PC-9 (cell line): ENCODE results near the gene KLHL17. TPM values are rescaled to one million over a fixed set of nuclear protein-coding genes. Genes with fewer than 3 reads are reported as not detected.

Experiments used
- BruUV-seq: library from RNA; stranded (reverse); fragments of 400-500 nt; replicated peaks from 2 replicates; lab custom pipeline; 2021; lab: Mats Ljungman, UMichigan
- CTCF ChIA-PET: fragments of 300-600 bp; sonication (Branson Sonifier 250); formaldehyde crosslinking; loops from one replicate; lab custom pipeline; 2022; ENCODE audit warnings: antibody characterized with exemption; lab: Charles Lee
- POLR2A ChIA-PET: fragments of 300-600 bp; sonication (Branson Sonifier 250); formaldehyde crosslinking; loops from one replicate; lab custom pipeline; 2022; ENCODE audit warnings: antibody characterized with exemption; ENCODE audit not compliant: unreplicated experiment; lab: Charles Lee
- DNase-seq, 2 experiments: peaks; one replicate each; pipeline versions ENCODE4 v3.0.0 to v3.0.0-alpha.2; 2015 to 2022; ENCODE audit warnings: mixed read lengths in 1 of 2
- H2AFZ ChIP-seq: fragments of 200-600 bp; sonication (generic); 2 replicates; pipeline ENCODE4 v1.8.1; 2017; ENCODE audit warnings: antibody characterized with exemption
- H3F3A ChIP-seq: fragments of 200-600 bp; sonication (generic); 2 replicates; pipeline ENCODE4 v1.8.1; 2017; ENCODE audit warnings: antibody characterized with exemption, mild to moderate bottlenecking, low read depth; ENCODE audit not compliant: insufficient read depth
- H3K27ac ChIP-seq: fragments of 200-600 bp; sonication (generic); 2 replicates; pipeline ENCODE4 v1.6.1; 2016; ENCODE audit warnings: mixed run types
- H3K27me3 ChIP-seq: fragments of 200-600 bp; sonication (generic); 2 replicates; pipeline ENCODE4 v1.6.1; 2016; ENCODE audit warnings: low read depth, mixed run types; ENCODE audit not compliant: insufficient read depth
- H3K36me3 ChIP-seq: fragments of 200-600 bp; sonication (generic); 2 replicates; pipeline ENCODE4 v1.6.1; 2016; ENCODE audit warnings: low read depth, mixed run types
- H3K4me1 ChIP-seq: fragments of 200-600 bp; sonication (generic); replicated peaks from 2 replicates; pipeline ENCODE4 v1.6.1; 2016; ENCODE audit warnings: mixed run types; ENCODE audit not compliant: insufficient read depth
- H3K4me2 ChIP-seq: fragments of 200-600 bp; sonication (generic); 2 replicates; pipeline ENCODE4 v1.6.1; 2017; ENCODE audit warnings: mixed run types
- H3K4me3 ChIP-seq: fragments of 200-600 bp; sonication (generic); 2 replicates; pipeline ENCODE4 v1.6.1; 2016; ENCODE audit warnings: mixed run types
- H3K79me2 ChIP-seq: fragments of 200-600 bp; sonication (generic); 2 replicates; pipeline ENCODE4 v1.6.1; 2017; ENCODE audit warnings: low read depth, mixed run types
- H3K9me2 ChIP-seq: fragments of 200-600 bp; sonication (generic); 2 replicates; pipeline ENCODE4 v1.8.1; 2017; ENCODE audit warnings: mild to moderate bottlenecking; ENCODE audit not compliant: insufficient read depth
- H3K9me3 ChIP-seq: fragments of 200-600 bp; sonication (generic); 2 replicates; pipeline ENCODE4 v1.8.1; 2016; ENCODE audit warnings: low read depth; ENCODE audit not compliant: insufficient read depth
- H4K20me1 ChIP-seq: fragments of 200-600 bp; sonication (generic); 2 replicates; pipeline ENCODE4 v1.8.1; 2017; ENCODE audit not compliant: insufficient read depth
- CTCF ChIP-seq: fragments of 200-600 bp; sonication (generic); conservative IDR thresholded peaks from 2 replicates; pipeline ENCODE4 v1.6.1; 2017; ENCODE audit warnings: mixed run types, antibody characterized with exemption, mild to moderate bottlenecking, moderate library complexity
- EZH2 ChIP-seq: fragments of 200-600 bp; sonication (generic); IDR thresholded peaks from 2 replicates; pipeline ENCODE4 v1.8.0; 2017; ENCODE audit warnings: antibody characterized with exemption, low read depth
- intact Hi-C: fragments of 100-400 bp; cut with micrococcal nuclease; formaldehyde crosslinking; loops from one replicate; pipeline ENCODE4 v1.10.0; 2022; ENCODE audit not compliant: unreplicated experiment
- total RNA-seq: library from RNA; stranded (reverse); gene quantifications from 2 replicates; pipeline ENCODE4 v1.2.3, GENCODE V29; 2021

The KLHL17 gene
- total RNA-seq, 1 experiment from 2014 or later: 22.7 TPM

DNA sequence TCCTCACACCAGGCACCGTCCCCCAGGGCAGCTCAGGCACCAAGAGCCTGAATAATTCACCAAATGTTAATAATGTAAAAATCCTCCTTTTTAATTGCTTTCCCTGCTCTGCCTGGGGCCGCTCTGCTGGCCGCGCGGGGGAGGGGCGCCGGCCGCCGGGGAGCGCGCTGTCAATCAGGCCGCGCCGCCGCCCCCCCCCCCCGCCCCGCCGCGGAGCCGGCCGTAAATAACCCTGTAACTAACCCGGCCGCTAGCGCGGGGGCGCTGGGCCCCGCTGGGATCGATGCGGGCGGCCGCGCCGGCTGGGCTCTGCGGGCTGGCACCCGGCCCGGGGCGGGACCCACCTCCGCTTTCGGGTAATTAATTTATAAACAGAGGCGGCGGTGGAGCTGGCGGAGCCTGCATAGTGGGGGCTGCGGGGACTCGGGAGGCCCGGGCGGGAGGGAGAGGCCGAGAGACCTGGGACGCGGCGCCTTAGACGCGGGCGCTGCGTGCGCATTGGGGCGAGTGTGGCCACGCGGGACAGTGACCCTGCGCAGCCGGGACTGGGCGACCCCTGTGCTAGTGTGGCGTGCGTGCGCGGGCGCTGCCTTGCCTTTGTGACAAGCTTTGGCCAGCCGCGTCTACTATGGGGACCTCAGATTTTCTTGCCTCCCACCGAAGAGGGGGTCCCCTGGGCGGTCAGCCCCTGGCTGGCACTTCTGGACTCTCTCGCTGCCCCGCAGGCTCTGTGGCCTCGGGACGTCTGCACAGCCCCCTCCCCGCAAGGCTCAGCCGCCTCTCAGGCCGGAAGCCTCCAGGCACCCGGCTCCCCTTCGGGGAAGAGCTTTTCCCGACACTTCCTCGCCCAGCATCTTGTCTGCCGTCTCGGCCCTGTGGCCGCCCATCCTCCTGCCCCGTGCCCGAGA, 20.0 kb upstream of the KLHL17 start:
- no peaks in the 10 kb centered on the region for H3K9me2 ChIP-seq
- peaks cover 40% of the 10 kb centered on the region for H3K27me3 ChIP-seq
- H4K20me1 ChIP-seq: peaks cover 8% of the 10 kb centered on the region
- no peak for DNase-seq
- H3F3A ChIP-seq: peaks cover 26% of the 10 kb centered on the region; the same call in 1 of the 2 replicates
- H2AFZ ChIP-seq: no peak overlapping the region
- no peaks in the 10 kb centered on the region for H3K9me3 ChIP-seq
- CTCF ChIA-PET: no interaction called here
- no TSS peak for BruUV-seq
- H3K4me2 ChIP-seq: peak overlapping the region; percentile 79
- peaks cover 32% of the 10 kb centered on the region for H3K4me1 ChIP-seq
- H3K79me2 ChIP-seq: no peaks in the 10 kb centered on the region
- intact Hi-C loops: no loop called here
- no peaks in the 10 kb centered on the region for H3K36me3 ChIP-seq
- H3K4me3 ChIP-seq: peak overlapping the region; percentile 49; the same call in 1 of the 2 replicates
- H3K27ac ChIP-seq: no peak overlapping the region
- POLR2A ChIA-PET: interaction anchor here (0.6 kb wide), 1 partner anchor 14 kb away, joined by 3 read pairs; no protein-coding TSS in a partner anchor
- TF ChIP-seq EZH2 (peak; percentile 98; the same call in 1 of the 2 replicates), CTCF (no peak)

DNA sequence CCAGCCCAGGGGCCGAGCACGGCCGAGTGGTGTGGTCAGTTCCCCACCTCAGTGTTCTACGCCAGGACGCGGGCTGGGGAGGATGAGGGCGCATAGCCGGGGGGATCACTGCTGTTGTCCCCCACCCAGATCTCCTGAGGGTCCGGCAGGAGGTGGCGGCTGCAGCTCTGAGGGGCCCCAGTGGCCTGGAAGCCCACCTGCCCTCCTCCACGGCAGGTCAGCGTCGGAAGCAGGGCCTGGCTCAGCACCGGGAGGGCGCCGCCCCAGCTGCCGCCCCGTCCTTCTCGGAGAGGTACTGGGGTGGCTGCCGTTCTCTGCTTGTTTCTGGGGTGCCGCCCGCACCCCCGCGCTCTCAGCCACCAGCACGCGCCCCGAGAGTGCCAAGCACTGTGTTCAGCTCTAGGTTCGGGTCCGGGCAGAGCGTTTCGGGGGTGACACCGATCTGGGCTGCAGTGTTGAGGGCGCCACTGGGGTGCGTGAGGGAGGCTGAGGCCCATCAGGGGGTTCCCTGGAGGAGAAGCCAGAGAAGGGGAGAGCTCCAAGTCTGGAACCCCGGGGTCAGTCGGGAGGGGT, 19.3 kb upstream of the KLHL17 start:
- Histone ChIP-seq H3K9me2 (no peaks in the 10 kb centered on the region), H3K79me2 (no peaks in the 10 kb centered on the region), H3K27me3 (peaks cover 33% of the 10 kb centered on the region), H3K27ac (no peak overlapping the region), H3K4me1 (peaks cover 27% of the 10 kb centered on the region), H3K4me3 (peak overlapping the region; percentile 49; the same call in 1 of the 2 replicates), H3K9me3 (no peaks in the 10 kb centered on the region), H4K20me1 (peaks cover 8% of the 10 kb centered on the region), H2AFZ (no peak overlapping the region), H3K4me2 (peak overlapping the region; percentile 79), H3K36me3 (no peaks in the 10 kb centered on the region), H3F3A (peaks cover 21% of the 10 kb centered on the region; the same call in 1 of the 2 replicates)
- no TSS peak for BruUV-seq
- ChIA-PET CTCF (no interaction called here), POLR2A (no interaction called here)
- intact Hi-C loops: no loop called here
- no peak for DNase-seq
- TF ChIP-seq CTCF (no peak), EZH2 (no peak; the same call in 1 of the 2 replicates)

- H3K36me3 ChIP-seq: no peaks in the 10 kb centered on the region
- H3K27ac ChIP-seq: no peak overlapping the region
- no peaks in the 10 kb centered on the region for H3K9me3 ChIP-seq
- peaks cover 21% of the 10 kb centered on the region; the same call in 1 of the 2 replicates for H3F3A ChIP-seq
- H3K79me2 ChIP-seq: no peaks in the 10 kb centered on the region
- H3K4me1 ChIP-seq: peaks cover 27% of the 10 kb centered on the region
- H4K20me1 ChIP-seq: peaks cover 8% of the 10 kb centered on the region
- H3K4me3 ChIP-seq: peak overlapping the region; percentile 47; the same call in 1 of the 2 replicates
- no peak for TF ChIP-seq CTCF
- POLR2A ChIA-PET: interaction anchor here (0.6 kb wide), 1 partner anchor 41 kb away, joined by 6 read pairs; no protein-coding TSS in a partner anchor
- H2AFZ ChIP-seq: no peak overlapping the region
- CTCF ChIA-PET: interaction anchor here (0.6 kb wide), 1 partner anchor 41 kb away, joined by 3 read pairs; no protein-coding TSS in a partner anchor
- DNase-seq: peak in 1 of 2 experiments; percentile 48
- no peaks in the 10 kb centered on the region for H3K9me2 ChIP-seq
- peaks cover 27% of the 10 kb centered on the region for H3K27me3 ChIP-seq
- BruUV-seq: no TSS peak
- H3K4me2 ChIP-seq: peak overlapping the region; percentile 79
- intact Hi-C loops: no loop called here
Observed at GRCh38 chr1:941588-942383, 18.6 kb upstream of the KLHL17 start.
